Psoas muscle (tissue), 8 donors: Measurements from ENCODE around the gene MRPS18A. TPM values are rescaled to one million over a fixed set of nuclear protein-coding genes. Genes with fewer than 3 reads are reported as not detected.
"Not testable (repeated sequence)": the region's sequence is repeated elsewhere in the genome, so short reads cannot be mapped to it uniquely, and the experiment has no call there.

Source experiments
- ATAC-seq, 4 donors: fragments of 200-7000 bp; cut with Tn5 transposase; one replicate each; pipeline ENCODE4 v1.9.1; 2020; ENCODE audit warnings: moderate library complexity in 3 of 4, mild to moderate bottlenecking in 2 of 4
- DNase-seq, 2 donors: peaks; one replicate each; pipeline ENCODE4 v3.0.0-alpha.2; 2020
- H3K27ac ChIP-seq: fragments of 200-600 bp; one replicate; pipeline ENCODE4 v1.8.0; 2022
- H3K27me3 ChIP-seq, 3 donors: fragments of 200-600 bp in 1 of 3; one replicate each; pipeline versions ENCODE4 v1.6.1 to v1.8.0; 2013 to 2022; ENCODE audit warnings: low read length in 2 of 3, mild to moderate bottlenecking in 2 of 3, moderate library complexity in 1 of 3; ENCODE audit not compliant: insufficient read depth in 3 of 3
- H3K36me3 ChIP-seq, 2 donors: fragments of 200-600 bp in 1 of 2; one replicate each; pipeline versions ENCODE4 v1.6.1 to v1.8.0; 2013 to 2022; ENCODE audit warnings: low read depth in 1 of 2, mild to moderate bottlenecking in 1 of 2, moderate library complexity in 1 of 2; ENCODE audit not compliant: insufficient read depth in 1 of 2
- H3K4me1 ChIP-seq: fragments of 200-600 bp; one replicate; pipeline ENCODE4 v1.8.0; 2022
- H3K4me3 ChIP-seq: fragments of 200-600 bp; one replicate; pipeline ENCODE4 v1.8.0; 2022; ENCODE audit warnings: mild to moderate bottlenecking
- H3K9me3 ChIP-seq: fragments of 200-600 bp; one replicate; pipeline ENCODE4 v1.8.0; 2022
- CTCF ChIP-seq: fragments of 200-600 bp; IDR thresholded peaks from one replicate; pipeline ENCODE4 v1.8.0; 2022; ENCODE audit warnings: antibody characterized with exemption
- WGBS, 3 donors: extraction: QIAGEN DNeasy Blood & Tissue Kit; methylation state at CpG; one replicate each; pipeline versions ENCODE4 v1.1.6 to v1.1.7; 2013; 5-methylcytosine and 5-hydroxymethylcytosine counted together
- intact Hi-C, 2 donors: fragments of 100-400 bp; cut with DNase I; formaldehyde crosslinking; loops; one replicate each; pipeline versions ENCODE4 v1.11.0 to v1.14.2; 2022
- polyA plus RNA-seq, 3 donors: library from polyadenylated mRNA; stranded (reverse); fragments of 200-250 nt; gene quantifications; one replicate each; pipeline ENCODE4 v1.2.3, GENCODE V29; 2013
- total RNA-seq, 4 donors: library from RNA; stranded (reverse); fragmentation: NEBNext Ultra II Directional in 2 of 4; extraction: Animal tissue kit (Norgen Biotek cat#: 25700) in 2 of 4; gene quantifications; one replicate each; pipeline versions ENCODE4 v1.2.1 to v1.2.4, GENCODE V29; 2021 to 2023
- donor health status: healthy with polysubstance abuse.
- donor health status: DM: no; HTN: no; CAD: no; lungs with moderate emphysema.
- donor health status: Bipolar disorder and iron deficiency.
- donor health status: healthy.
- donor health status: DM: yes; HTN: yes; CAD: no.
- donor health status: DM: no; HTN: no; CAD: no.
- donor health status: DM: no; HTN: no; CAD: no.
- donor health status: DM: yes; HTN: yes; CAD: no.

MRPS18A gene
- total and polyA plus RNA-seq, 7 donors: 64.1 to 152 (median 131) TPM

- TF ChIP-seq CTCF: no peak
- Histone ChIP-seq H3K27ac (peak overlapping the region; percentile 77), H3K36me3 (no peaks in the 10 kb centered on the region), H3K27me3 (no peaks in the 10 kb centered on the region), H3K4me3 (no peak overlapping the region), H3K9me3 (no peaks in the 10 kb centered on the region), H3K4me1 (peaks cover 38% of the 10 kb centered on the region)
- 31 to 35% (median 35%) methylated on average over 15 of the region's 15 CpGs for WGBS, 3 donors
- peak; percentile 71 to 91 (median 88) for ATAC-seq
- intact Hi-C loops: loop anchor here in 1 of 2 donors (5.0 kb wide), 1 partner anchor 65 kb away; no protein-coding TSS in a partner anchor
- peak; percentile 92 to 96 for DNase-seq
Observed at GRCh38 chr6:43702534-43703440, 15.2 kb upstream of the MRPS18A start.

- Histone ChIP-seq H3K27me3 (no peaks in the 10 kb centered on the region), H3K27ac (peak overlapping the region; percentile 77), H3K9me3 (no peaks in the 10 kb centered on the region), H3K4me3 (no peak overlapping the region), H3K4me1 (peaks cover 38% of the 10 kb centered on the region), H3K36me3 (no peaks in the 10 kb centered on the region)
- WGBS, 3 donors: 13 to 20% (median 19%) methylated on average over 2 of the region's 2 CpGs
- intact Hi-C loops: loop anchor here in 1 of 2 donors (5.0 kb wide), 1 partner anchor 65 kb away; no protein-coding TSS in a partner anchor
- ATAC-seq (no peak), DNase-seq (no peak)
- no peak for TF ChIP-seq CTCF
Observed at GRCh38 chr6:43702171-43702533, 14.6 kb upstream of the MRPS18A start.

- intact Hi-C loops: loop anchor here in 1 of 2 donors (5.0 kb wide), 1 partner anchor 66 kb away; no protein-coding TSS in a partner anchor
- Histone ChIP-seq H3K4me1 (peaks cover 45% of the 10 kb centered on the region), H3K27ac (peak overlapping the region; percentile 77)
- not testable (repeated sequence) for DNase-seq, ATAC-seq, H3K9me3 ChIP-seq, H3K36me3 ChIP-seq, H3K27me3 ChIP-seq, H3K4me3 ChIP-seq
- 83 to 90% (median 84%) methylated on average over 10 of the region's 10 CpGs for WGBS, 3 donors
Observed at GRCh38 chr6:43700939-43701560, 13.5 kb upstream of the MRPS18A start.

GRCh38 chr6:43699564-43700186 lies 12.1 kb upstream of the MRPS18A start:
- Histone ChIP-seq H3K27me3 (no peaks in the 10 kb centered on the region), H3K4me1 (peaks cover 51% of the 10 kb centered on the region), H3K9me3 (no peaks in the 10 kb centered on the region), H3K27ac (peak overlapping the region; percentile 65), H3K36me3 (no peaks in the 10 kb centered on the region), H3K4me3 (no peak overlapping the region)
- DNase-seq (no peak), ATAC-seq (no peak)
- TF ChIP-seq CTCF: no peak
- 56 to 75% (median 63%) methylated on average over 7 of the region's 7 CpGs for WGBS, 3 donors
- intact Hi-C loops: loop anchor here in 1 of 2 donors (5.0 kb wide), 1 partner anchor 68 kb away; no protein-coding TSS in a partner anchor
